HuH-7.5 (cell line): Measurements from ENCODE around the gene FAM47E.
"Not testable (repeated sequence)": the region's sequence is repeated elsewhere in the genome, so short reads cannot be mapped to it uniquely, and the experiment has no call there.

Experiments
- DNase-seq: peaks from one replicate; pipeline ENCODE4 v3.0.0; 2011; ENCODE audit warnings: low spot score

FAM47E gene

DNA sequence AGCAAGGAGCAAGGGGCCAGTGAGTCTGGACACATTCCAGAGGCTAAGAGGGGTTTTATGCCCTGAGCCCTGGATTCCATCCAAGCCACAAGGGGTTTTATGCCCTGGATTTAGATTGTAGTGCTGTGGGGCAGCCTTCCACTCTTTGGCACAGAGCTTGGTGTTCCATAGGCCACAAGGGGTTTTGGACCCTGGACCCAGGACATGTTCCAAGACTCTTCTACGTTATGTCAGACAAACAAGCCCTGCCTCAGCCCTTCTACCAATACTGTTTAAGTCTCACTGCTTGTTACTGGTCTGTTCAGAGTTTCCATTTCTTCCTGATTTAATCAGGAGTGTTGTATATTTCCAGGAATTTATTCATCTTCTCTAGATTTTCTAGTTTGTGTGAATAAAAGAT is 25.1 kb upstream of the FAM47E start:
- no peak for DNase-seq

DNA sequence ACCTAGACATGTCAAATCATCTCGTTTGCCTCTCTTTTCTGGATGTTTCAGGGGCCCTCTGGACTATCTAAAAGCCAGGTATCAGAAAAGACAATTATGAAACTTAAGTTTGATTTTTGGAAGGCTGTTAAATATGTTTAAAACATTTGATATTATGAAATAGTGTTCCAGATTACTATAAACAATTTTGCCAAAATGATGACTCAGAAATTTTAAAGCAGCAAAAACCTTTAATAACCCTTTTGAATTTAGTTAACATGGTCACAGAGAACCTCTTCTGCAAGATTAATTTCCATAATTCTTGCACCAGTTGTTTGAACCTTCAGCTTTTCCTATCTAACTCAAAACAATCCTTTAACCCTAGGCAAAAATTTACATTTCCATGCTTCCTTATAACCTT is 18.8 kb upstream of the FAM47E start:
- DNase-seq: no peak

GRCh38 chr4:76233083-76233482 is 18.4 kb upstream of the FAM47E start:
- no peak for DNase-seq

GRCh38 chr4:76233529-76233928 is 18.0 kb upstream of the FAM47E start:
- no peak for DNase-seq

DNA sequence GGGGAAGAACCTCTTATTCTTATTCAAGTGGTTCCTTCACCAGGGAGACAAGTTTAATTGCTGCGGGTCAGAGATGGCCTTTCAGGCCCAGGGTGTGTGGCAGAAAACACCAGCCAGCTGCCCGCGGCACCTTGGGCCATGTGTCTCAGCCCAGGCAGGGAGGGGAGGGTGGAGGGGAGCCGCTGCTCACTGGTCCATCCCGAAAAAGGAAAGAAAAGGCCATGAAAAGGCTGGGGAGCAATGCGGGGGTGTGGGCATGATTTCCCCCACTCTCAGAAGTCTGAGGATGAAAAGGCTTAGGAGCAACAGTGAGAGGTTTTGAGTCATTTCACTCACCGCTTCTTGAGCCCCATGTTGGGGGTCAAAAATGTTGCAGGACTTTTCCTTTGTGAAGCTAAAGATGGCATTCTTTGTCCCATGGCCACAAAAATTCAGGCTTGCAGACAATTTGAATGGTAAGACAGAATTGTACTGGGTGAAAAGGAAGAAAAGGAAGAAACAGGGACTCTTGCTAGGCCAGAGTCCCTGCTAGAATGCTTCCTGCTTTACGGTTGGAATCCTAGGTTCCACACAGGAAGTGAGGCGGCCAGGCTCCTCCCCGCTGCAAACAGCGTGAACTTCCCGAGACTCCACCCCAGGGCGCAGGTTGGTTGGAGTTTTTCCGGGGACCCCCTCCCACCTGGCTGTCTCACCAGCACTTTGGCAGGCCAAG is 17.4 kb upstream of the FAM47E start:
- no peak for DNase-seq

- DNase-seq: no peak
Measured at GRCh38 chr4:76234679-76235044, 16.9 kb upstream of the FAM47E start.

GRCh38 chr4:76235407-76235806 is 16.1 kb upstream of the FAM47E start:
- no peak for DNase-seq

GRCh38 chr4:76235915-76236314 is 15.6 kb upstream of the FAM47E start:
- DNase-seq: no peak

- no peak for DNase-seq
Measured at GRCh38 chr4:76238236-76238635, 13.3 kb upstream of the FAM47E start.

- DNase-seq: no peak
Measured at GRCh38 chr4:76238701-76239100, 12.8 kb upstream of the FAM47E start.

DNA sequence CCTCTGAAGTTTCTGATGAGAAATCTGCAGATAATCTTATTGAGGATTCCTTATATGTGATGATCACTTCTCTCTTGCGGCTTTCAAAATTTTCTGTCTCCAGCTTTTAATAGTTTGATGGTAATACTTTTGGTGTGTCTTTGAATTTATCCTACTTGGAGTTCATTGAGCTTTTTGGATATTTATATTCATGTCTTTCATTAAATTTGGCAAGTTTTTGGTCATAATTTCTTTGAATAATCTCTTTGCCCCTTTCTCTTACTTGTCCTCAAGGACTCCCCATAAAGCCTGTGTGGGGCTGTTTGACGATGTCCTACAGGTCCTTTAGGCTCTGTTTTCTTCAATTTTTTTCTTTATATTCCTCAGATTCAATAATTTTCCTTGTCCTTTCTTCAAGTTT is 11.3 kb upstream of the FAM47E start:
- DNase-seq: no peak

DNA sequence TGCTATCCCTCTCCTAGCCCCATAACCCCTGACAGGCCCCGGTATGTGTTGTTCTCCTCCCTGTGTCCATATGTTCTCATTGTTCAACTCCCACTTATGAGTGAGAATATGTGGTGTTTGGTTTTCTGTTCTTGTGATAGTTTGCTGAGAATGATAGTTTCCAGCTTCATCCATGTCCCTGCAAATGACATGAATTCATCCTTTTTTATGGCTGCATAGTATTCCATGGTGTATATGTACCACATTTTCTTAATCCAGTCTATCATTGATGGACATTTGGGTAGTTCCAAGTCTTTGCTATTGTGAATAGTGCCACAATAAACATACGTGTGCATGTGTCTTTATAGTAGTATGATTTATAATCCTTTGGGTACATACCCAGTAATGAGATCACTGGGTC is 7.6 kb upstream of the FAM47E start:
- DNase-seq: not testable (repeated sequence)

GRCh38 chr4:76246025-76246424 is 5.5 kb upstream of the FAM47E start:
- no peak for DNase-seq

- DNase-seq: no peak
Measured at GRCh38 chr4:76246852-76247251, 4.7 kb upstream of the FAM47E start.

DNA sequence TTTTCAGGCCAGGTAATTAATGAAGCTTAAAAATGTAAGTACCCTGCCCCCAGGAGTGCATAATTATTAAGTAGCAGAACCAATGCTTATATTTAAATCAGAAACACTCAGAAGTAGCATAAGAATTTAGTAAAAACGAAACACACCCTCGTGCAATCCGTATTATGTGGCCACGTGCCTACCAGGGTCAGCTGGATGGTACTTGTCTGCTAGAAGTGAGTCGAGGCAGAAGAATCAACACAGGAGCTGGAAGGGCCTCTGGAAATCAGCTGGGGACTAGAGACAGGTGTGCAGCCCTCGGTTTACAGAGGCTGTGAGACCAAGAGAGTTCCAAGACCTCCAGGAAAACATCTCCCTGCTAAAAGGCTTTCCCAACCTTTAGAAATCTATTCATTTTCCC is 559 bp upstream of the FAM47E start:
- no peak for DNase-seq

DNA sequence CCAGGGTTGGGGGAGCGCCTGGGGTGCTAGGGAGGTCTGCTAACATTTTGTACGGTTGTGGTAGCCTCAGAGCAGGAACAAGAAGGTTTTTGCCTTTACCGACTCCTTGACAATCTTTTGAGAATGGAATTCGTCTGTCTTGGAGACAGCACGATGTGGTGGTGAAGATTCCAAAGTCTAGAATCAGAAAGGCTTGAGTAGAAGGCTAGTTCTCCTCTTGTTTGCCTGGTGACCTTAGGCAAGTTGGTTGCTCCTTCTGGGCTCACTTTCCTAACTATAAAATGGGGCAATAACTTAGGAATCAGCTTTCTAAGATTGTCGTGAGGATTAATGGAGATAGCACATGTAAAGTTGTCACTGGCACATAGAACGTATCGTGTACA is 741 bp downstream of the FAM47E start:
- no peak for DNase-seq

DNA sequence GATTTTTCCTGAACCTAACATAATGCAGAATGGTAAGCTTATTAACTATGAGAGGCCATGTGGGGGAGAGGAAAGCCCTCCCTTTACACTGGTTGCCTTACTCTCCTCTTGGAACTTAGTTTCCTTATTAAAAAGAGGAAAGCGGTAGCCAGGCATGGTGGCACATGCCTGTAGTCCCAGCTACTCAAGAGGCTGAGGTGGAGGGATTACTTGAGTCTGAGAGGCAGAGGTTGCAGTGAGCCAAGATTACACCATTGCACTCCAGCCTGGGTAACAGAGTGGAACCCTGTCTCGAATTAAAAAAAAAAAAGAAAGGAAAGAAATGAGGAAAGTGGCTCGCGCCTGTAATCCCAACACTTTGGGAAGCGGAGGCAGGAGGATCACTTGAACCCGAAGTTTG is 2.0 kb downstream of the FAM47E start:
- no peak for DNase-seq

GRCh38 chr4:76256032-76256431 is 4.5 kb downstream of the FAM47E start:
- no peak for DNase-seq

- DNase-seq: no peak
Measured at GRCh38 chr4:76256968-76257367, 5.4 kb downstream of the FAM47E start.

GRCh38 chr4:76257824-76258223 is 6.3 kb downstream of the FAM47E start:
- DNase-seq: no peak

DNA sequence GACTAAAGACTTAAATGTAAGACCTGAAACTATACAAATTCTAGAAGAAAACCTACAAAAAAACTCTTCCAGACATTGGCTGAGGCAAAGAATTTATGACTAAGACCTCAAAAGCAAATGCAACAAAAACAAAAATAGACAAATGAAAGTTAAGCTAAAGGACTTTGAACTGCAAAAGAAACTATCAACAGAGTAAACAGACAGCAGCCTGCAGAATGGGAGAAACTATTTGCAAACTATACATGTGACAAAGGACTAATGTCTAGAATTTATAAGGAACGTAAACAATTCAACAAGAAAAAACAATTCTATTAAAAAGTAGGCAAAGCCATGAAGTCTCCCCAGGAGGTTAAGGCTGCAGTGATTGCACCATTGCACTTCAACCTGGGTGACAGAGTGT is 9.1 kb downstream of the FAM47E start:
- DNase-seq: no peak

DNA sequence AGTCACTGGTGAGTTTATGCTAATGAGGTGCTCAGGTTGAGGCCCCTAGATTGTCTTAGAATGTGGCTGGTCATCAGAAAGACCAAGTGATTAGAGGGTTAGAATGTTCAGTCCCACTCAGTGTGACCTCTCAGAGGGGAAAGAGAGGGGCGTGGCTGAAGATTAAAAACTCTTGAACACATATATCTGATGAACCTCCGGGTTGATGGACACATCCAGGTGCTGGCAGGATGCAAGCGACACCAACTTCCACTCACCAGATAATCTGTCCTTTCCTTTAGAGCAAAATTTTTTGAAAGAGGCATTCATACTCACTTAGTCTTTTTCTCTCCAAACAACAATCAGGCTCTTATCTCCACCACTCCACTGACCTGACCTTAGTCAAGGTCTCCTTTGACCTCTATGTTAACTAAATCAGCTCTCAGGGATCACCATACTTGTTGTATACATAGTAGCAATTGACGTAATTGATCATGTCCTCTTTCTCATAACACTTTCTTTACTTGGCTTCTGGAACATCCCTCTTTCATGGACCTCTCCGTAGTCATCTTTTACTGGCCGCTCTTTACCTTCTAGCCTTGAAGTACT is 14.2 kb downstream of the FAM47E start:
- DNase-seq: no peak

GRCh38 chr4:76266627-76267026 is 15.1 kb downstream of the FAM47E start:
- DNase-seq: no peak

- no peak for DNase-seq
Measured at GRCh38 chr4:76267811-76268210, 16.3 kb downstream of the FAM47E start.
